A673 (cell line): Measurements from ENCODE around the gene ACP1. TPM values are rescaled to one million over a fixed set of nuclear protein-coding genes. Genes with fewer than 3 reads are reported as not detected.

Source experiments
- BruUV-seq: library from RNA; stranded (reverse); fragments of 400-500 nt; replicated peaks from 2 replicates; lab custom pipeline; 2021; lab: Mats Ljungman, UMichigan
- CTCF ChIA-PET: fragments of 300-600 bp; sonication (Branson Sonifier 250); formaldehyde crosslinking; loops from one replicate; lab custom pipeline; 2022; ENCODE audit warnings: antibody characterized with exemption; lab: Charles Lee
- POLR2A ChIA-PET: fragments of 300-600 bp; sonication (Branson Sonifier 250); formaldehyde crosslinking; loops from one replicate; lab custom pipeline; 2022; ENCODE audit warnings: antibody characterized with exemption; ENCODE audit not compliant: low non-redundant PET; lab: Charles Lee
- DNase-seq: peaks from one replicate; pipeline ENCODE4 v3.0.0-alpha.2; 2015; ENCODE audit warnings: low spot score
- H3K27ac ChIP-seq: fragments of 200-600 bp; sonication (generic); 2 replicates; pipeline ENCODE4 v1.5.1; 2016; ENCODE audit warnings: mixed run types, low read depth, mild to moderate bottlenecking, mixed read lengths, antibody characterized with exemption, low read length; ENCODE audit not compliant: poor library complexity, severe bottlenecking
- H3K27me3 ChIP-seq: fragments of 200-600 bp; sonication (generic); replicated peaks from 2 replicates; pipeline ENCODE4 v1.6.1; 2017; ENCODE audit warnings: mixed run types, low read depth, mild to moderate bottlenecking, mixed read lengths, antibody characterized with exemption, low read length; ENCODE audit not compliant: insufficient read depth, poor library complexity
- H3K36me3 ChIP-seq: fragments of 200-600 bp; sonication (generic); 2 replicates; pipeline ENCODE4 v1.6.1; 2016; ENCODE audit warnings: mixed run types, mild to moderate bottlenecking, mixed read lengths, antibody characterized with exemption, low read length; ENCODE audit not compliant: insufficient read depth, poor library complexity, severe bottlenecking
- H3K4me1 ChIP-seq: fragments of 200-600 bp; sonication (generic); 2 replicates; pipeline ENCODE4 v1.6.1; 2017; ENCODE audit warnings: mixed run types, mild to moderate bottlenecking, mixed read lengths, antibody characterized with exemption, low read length; ENCODE audit not compliant: insufficient read depth, poor library complexity, severe bottlenecking
- H3K4me3 ChIP-seq: fragments of 200-600 bp; sonication (generic); 2 replicates; pipeline ENCODE4 v1.5.1; 2016; ENCODE audit warnings: low read depth, mixed run types, mild to moderate bottlenecking, mixed read lengths, low read length; ENCODE audit not compliant: poor library complexity, severe bottlenecking
- H3K9me3 ChIP-seq: fragments of 200-600 bp; sonication (generic); 2 replicates; pipeline ENCODE4 v1.6.1; 2016; ENCODE audit warnings: mixed run types, low read depth, mild to moderate bottlenecking, mixed read lengths, antibody characterized with exemption, low read length; ENCODE audit not compliant: poor library complexity, severe bottlenecking
- CTCF ChIP-seq: fragments of 300-800, 200-600 bp; sonication (generic); conservative IDR thresholded peaks from 2 replicates; pipeline ENCODE4 v1.5.1; 2017; ENCODE audit warnings: low read depth, mild to moderate bottlenecking, antibody characterized with exemption, low read length, moderate library complexity, mixed read lengths
- EZH2 ChIP-seq: fragments of 200-600 bp; sonication (generic); IDR thresholded peaks from 2 replicates; pipeline ENCODE4 v1.6.1; 2017; ENCODE audit warnings: borderline replicate concordance, low read depth, mild to moderate bottlenecking, mixed read lengths, antibody characterized with exemption, low read length; ENCODE audit not compliant: poor library complexity, severe bottlenecking
- intact Hi-C: fragments of 100-400 bp; cut with micrococcal nuclease; formaldehyde crosslinking; loops from one replicate; pipeline ENCODE4 v1.10.0; 2022; ENCODE audit not compliant: unreplicated experiment
- total RNA-seq: library from RNA; stranded (reverse); gene quantifications from 2 replicates; pipeline ENCODE4 v1.2.3, GENCODE V29; 2021

The ACP1 gene
- total RNA-seq, 1 experiment from 2014 or later = 161 TPM

GRCh38 chr2:317501-318424 lies 53.0 kb downstream of the ACP1 start:
- TF ChIP-seq CTCF (no peak), EZH2 (no peak)
- DNase-seq = no peak
- no peak overlapping the region for H3K4me3 ChIP-seq
- H3K4me1 ChIP-seq = no peaks in the 10 kb centered on the region
- H3K27ac ChIP-seq = no peak overlapping the region
- intact Hi-C loops = no loop called here
- H3K9me3 ChIP-seq = no peaks in the 10 kb centered on the region
- H3K27me3 ChIP-seq = no peaks in the 10 kb centered on the region
- no peaks in the 10 kb centered on the region for H3K36me3 ChIP-seq
- CTCF ChIA-PET = no interaction called here
- BruUV-seq = no TSS peak
- POLR2A ChIA-PET = no interaction called here

GRCh38 chr2:319059-319600 lies 54.4 kb downstream of the ACP1 start:
- H3K27ac ChIP-seq = no peak overlapping the region
- no peaks in the 10 kb centered on the region for H3K4me1 ChIP-seq
- POLR2A ChIA-PET = no interaction called here
- H3K4me3 ChIP-seq = no peak overlapping the region
- H3K27me3 ChIP-seq = no peaks in the 10 kb centered on the region
- intact Hi-C loops = no loop called here
- H3K9me3 ChIP-seq = no peaks in the 10 kb centered on the region
- no peak for DNase-seq
- no TSS peak for BruUV-seq
- no peak for TF ChIP-seq EZH2
- H3K36me3 ChIP-seq = no peaks in the 10 kb centered on the region
- CTCF ChIA-PET = no interaction called here

GRCh38 chr2:320561-320960 lies 55.8 kb downstream of the ACP1 start:
- ChIA-PET POLR2A (no interaction called here), CTCF (no interaction called here)
- Histone ChIP-seq H3K27me3 (no peaks in the 10 kb centered on the region), H3K4me3 (no peak overlapping the region), H3K36me3 (no peaks in the 10 kb centered on the region), H3K4me1 (no peaks in the 10 kb centered on the region), H3K9me3 (no peaks in the 10 kb centered on the region), H3K27ac (no peak overlapping the region)
- no TSS peak for BruUV-seq
- TF ChIP-seq CTCF (no peak), EZH2 (no peak)
- no peak for DNase-seq
- intact Hi-C loops = no loop called here
